Rectal smooth muscle tissue (tissue), 1 donor: ENCODE data around the gene CAVIN3.
"Not testable (repeated sequence)": the region's sequence is repeated elsewhere in the genome, so short reads cannot be mapped to it uniquely, and the experiment has no call there.

Experiments
- H3K27ac ChIP-seq: one replicate; pipeline ENCODE4 v1.7.0; 2013; ENCODE audit warnings: low read depth, low read length, inconsistent platforms
- H3K27me3 ChIP-seq: one replicate; pipeline ENCODE4 v1.7.0; 2013; ENCODE audit warnings: low read length; ENCODE audit not compliant: control insufficient read depth, insufficient read depth
- H3K36me3 ChIP-seq: one replicate; pipeline ENCODE4 v1.7.0; 2013; ENCODE audit warnings: low read length; ENCODE audit not compliant: control insufficient read depth, insufficient read depth
- H3K4me1 ChIP-seq: one replicate; pipeline ENCODE4 v1.7.0; 2013; ENCODE audit warnings: low read length; ENCODE audit not compliant: control insufficient read depth, insufficient read depth
- H3K4me3 ChIP-seq: one replicate; pipeline ENCODE4 v1.7.0; 2013; ENCODE audit warnings: low read length
- H3K9ac ChIP-seq: one replicate; pipeline ENCODE4 v1.7.0; 2013; ENCODE audit warnings: low read length

CAVIN3 gene

GRCh38 chr11:6285019-6285418 lies 35.3 kb downstream of the CAVIN3 start:
- Histone ChIP-seq H3K36me3 (no peaks in the 10 kb centered on the region), H3K9ac (no peak overlapping the region), H3K4me3 (no peak overlapping the region), H3K27me3 (no peaks in the 10 kb centered on the region), H3K27ac (no peak overlapping the region), H3K4me1 (no peaks in the 10 kb centered on the region)

- no peak overlapping the region for H3K9ac ChIP-seq
- no peaks in the 10 kb centered on the region for H3K36me3 ChIP-seq
- no peak overlapping the region for H3K27ac ChIP-seq
- H3K4me1 ChIP-seq: no peaks in the 10 kb centered on the region
- H3K27me3 ChIP-seq: no peaks in the 10 kb centered on the region
- H3K4me3 ChIP-seq: no peak overlapping the region
These were observed 36.1 kb downstream of the CAVIN3 start for GRCh38 chr11:6284250-6284649.

GRCh38 chr11:6283453-6284023 lies 36.8 kb downstream of the CAVIN3 start:
- Histone ChIP-seq H3K9ac (no peak overlapping the region), H3K4me1 (no peaks in the 10 kb centered on the region), H3K27ac (no peak overlapping the region), H3K4me3 (no peak overlapping the region), H3K27me3 (no peaks in the 10 kb centered on the region), H3K36me3 (no peaks in the 10 kb centered on the region)

GRCh38 chr11:6280809-6281208 lies 39.5 kb downstream of the CAVIN3 start:
- H3K4me1 ChIP-seq, H3K27ac ChIP-seq, H3K9ac ChIP-seq, H3K4me3 ChIP-seq, H3K36me3 ChIP-seq, H3K27me3 ChIP-seq: not testable (repeated sequence)

GRCh38 chr11:6273188-6273587 lies 47.1 kb downstream of the CAVIN3 start:
- H3K27me3 ChIP-seq: no peaks in the 10 kb centered on the region
- no peak overlapping the region for H3K27ac ChIP-seq
- no peak overlapping the region for H3K9ac ChIP-seq
- H3K4me1 ChIP-seq: no peaks in the 10 kb centered on the region
- no peak overlapping the region for H3K4me3 ChIP-seq
- no peaks in the 10 kb centered on the region for H3K36me3 ChIP-seq

GRCh38 chr11:6271598-6271997 lies 48.7 kb downstream of the CAVIN3 start:
- Histone ChIP-seq H3K27ac (no peak overlapping the region), H3K4me3 (no peak overlapping the region), H3K4me1 (no peaks in the 10 kb centered on the region), H3K9ac (no peak overlapping the region), H3K36me3 (no peaks in the 10 kb centered on the region), H3K27me3 (no peaks in the 10 kb centered on the region)

GRCh38 chr11:6270584-6271246 lies 49.6 kb downstream of the CAVIN3 start:
- Histone ChIP-seq H3K4me3 (no peak overlapping the region), H3K9ac (no peak overlapping the region)

GRCh38 chr11:6269994-6270393 lies 50.3 kb downstream of the CAVIN3 start:
- Histone ChIP-seq H3K36me3 (no peaks in the 10 kb centered on the region), H3K27ac (no peak overlapping the region), H3K9ac (no peak overlapping the region), H3K4me3 (no peak overlapping the region), H3K27me3 (no peaks in the 10 kb centered on the region), H3K4me1 (no peaks in the 10 kb centered on the region)

More at GRCh38 chr11:6270584-6271246, 49.6 kb downstream of the CAVIN3 start:
- H3K27ac ChIP-seq: no peak overlapping the region
- H3K4me1 ChIP-seq: no peaks in the 10 kb centered on the region
- H3K36me3 ChIP-seq: no peaks in the 10 kb centered on the region
- H3K27me3 ChIP-seq: no peaks in the 10 kb centered on the region
